ENCODE results near the gene GNB3.
"Not testable (repeated sequence)": the region's sequence is repeated elsewhere in the genome, so short reads cannot be mapped to it uniquely, and the experiment has no call there.

Gene GNB3

DNA sequence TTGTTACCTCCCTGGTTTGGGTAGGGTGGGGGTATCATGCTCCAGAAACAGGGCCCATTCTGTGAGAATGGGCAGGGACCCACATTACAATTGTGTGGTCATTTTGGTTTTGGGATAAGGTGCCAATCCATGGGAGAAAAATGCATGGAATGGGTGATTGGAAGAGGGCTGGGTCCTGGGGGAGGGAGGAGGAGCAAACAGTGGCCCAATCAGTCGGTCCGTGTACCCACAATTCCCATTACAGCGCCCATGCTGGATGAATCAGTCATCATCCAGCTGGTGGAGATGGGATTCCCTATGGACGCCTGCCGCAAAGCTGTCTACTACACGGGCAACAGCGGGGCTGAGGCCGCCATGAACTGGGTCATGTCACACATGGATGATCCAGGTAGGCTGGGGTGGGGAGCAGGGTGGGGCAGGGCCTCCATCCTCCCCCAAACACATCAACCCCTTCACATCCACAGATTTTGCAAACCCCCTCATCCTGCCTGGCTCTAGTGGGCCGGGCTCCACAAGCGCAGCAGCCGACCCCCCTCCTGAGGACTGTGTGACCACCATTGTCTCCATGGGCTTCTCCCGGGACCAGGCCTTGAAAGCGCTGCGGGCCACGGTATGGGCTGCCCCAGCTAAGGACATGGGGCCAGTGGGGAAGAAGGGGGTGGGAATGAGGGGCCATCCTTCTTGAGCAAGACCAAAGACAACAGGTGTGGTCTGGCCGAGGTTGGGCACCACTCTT, 23.0 kb downstream of the GNB3 start:
- no peak for DNase-seq

DNA sequence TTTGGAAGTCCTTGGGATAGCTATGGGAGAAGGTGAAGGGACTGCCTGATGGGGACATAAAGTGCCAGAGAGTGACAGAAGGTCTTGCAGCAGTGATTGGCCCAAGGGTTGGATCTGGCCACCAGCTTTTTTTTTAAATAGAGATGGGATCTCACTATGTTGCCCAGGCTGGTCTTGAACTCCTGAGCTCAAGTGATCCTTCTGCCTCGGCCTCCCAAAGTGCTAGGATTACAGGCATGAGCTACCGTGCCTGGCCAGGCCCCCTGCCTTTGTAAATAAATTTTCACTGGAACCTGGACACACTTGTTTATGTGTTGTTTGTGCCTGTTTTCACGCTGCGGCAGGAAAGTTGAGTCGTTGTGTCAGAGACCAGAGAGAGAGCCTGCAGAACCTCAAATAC, 24.6 kb downstream of the GNB3 start:
- DNase-seq, result not testable (repeated sequence)

DNA sequence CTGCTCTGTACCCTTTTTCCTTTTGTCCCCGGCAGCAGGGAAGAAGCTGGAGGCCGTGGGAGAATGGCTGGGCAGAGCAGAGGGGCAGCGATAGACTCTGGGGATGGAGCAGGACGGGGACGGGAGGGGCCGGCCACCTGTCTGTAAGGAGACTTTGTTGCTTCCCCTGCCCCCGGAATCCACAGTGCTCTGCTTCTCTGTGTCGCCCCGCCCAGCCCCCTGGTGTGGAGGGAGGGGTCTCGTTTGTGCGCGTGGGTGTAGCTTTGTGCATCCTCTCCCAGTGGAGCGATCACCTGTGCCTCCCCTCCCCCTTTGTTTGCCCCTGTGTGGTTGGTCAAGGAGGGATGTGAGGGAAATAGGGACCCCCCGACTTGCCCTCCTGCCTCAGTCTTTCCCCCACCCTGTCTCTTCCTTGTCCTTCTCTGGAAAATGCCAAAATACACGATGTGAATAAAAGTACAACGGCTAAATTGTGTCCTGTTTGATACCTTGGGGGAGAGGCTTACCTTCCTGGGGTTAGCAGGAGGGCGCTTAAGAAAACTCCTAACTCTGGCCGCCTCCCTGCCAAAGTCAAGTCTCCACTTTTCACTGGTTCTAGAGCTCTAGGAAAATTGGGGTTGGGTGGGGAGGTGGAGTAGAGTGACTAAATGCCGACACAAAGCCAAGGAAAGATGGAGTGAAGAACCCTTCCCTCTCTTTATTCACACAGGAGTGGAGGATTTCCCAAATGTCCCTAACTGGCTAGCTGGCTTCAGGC, 25.6 kb downstream of the GNB3 start:
- no peak for DNase-seq

DNA sequence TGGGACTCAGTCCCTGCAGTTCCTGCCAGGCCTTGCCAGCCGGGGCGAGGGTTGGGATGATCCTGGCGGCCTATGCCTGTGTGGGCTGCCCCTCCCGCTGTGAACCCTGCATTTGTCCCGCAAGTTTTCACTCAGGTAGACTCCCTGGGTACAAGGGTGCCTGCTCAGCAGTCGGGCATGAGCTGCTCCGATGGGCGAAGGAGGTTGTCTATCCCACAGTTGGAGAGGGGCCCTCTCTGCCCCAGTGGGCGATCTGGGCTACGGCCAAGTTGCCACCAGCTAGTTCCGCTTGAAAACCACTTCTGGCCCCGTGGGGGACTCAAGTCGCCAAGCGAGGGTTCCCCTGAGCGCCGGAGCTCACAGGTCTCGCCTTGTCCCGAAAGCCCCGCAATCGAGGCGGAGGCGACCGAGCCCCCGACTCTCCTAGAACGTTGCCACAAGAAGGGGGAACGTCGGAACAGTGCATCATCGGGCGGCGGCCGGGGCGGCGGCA, 26.2 kb downstream of the GNB3 start:
- DNase-seq, result no peak

DNA sequence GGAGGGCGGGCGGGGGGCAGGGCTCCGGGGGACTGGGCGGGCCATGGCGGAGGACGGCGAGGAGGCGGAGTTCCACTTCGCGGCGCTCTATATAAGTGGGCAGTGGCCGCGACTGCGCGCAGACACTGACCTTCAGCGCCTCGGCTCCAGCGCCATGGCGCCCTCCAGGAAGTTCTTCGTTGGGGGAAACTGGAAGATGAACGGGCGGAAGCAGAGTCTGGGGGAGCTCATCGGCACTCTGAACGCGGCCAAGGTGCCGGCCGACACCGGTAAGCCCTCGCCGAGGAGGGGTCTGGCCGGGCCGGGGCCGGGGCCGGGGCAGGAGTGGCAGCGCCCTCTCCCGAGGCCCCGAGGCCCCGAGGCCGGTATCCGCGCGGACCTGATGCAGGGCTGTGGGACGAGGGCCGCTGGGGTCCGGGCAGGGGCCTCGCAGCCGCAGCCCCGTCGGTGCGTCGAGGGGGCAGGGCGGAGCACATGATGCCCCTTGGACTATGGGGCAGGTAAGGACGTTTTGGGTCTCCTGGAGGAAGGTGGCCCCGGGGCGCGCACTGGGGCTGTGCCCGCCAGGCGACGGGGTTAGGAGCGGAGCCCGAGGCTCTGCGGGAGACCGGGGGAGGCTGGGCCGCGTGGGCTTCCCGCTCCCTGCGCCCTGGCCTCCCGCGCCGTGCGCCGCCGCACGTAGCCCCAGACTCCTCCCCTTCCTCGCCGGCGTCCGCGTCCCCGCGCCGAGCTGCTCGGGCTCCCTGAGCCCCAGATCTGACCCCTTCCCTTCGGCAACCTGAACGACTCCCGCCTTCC, 26.9 kb downstream of the GNB3 start, which contains the start of gene TPI1:
Gene TPI1 (plus strand): TSS at position 119 of the 798 bp plus-strand sequence. CDS start 36 bp downstream, at position 155.
- no peak for DNase-seq

DNA sequence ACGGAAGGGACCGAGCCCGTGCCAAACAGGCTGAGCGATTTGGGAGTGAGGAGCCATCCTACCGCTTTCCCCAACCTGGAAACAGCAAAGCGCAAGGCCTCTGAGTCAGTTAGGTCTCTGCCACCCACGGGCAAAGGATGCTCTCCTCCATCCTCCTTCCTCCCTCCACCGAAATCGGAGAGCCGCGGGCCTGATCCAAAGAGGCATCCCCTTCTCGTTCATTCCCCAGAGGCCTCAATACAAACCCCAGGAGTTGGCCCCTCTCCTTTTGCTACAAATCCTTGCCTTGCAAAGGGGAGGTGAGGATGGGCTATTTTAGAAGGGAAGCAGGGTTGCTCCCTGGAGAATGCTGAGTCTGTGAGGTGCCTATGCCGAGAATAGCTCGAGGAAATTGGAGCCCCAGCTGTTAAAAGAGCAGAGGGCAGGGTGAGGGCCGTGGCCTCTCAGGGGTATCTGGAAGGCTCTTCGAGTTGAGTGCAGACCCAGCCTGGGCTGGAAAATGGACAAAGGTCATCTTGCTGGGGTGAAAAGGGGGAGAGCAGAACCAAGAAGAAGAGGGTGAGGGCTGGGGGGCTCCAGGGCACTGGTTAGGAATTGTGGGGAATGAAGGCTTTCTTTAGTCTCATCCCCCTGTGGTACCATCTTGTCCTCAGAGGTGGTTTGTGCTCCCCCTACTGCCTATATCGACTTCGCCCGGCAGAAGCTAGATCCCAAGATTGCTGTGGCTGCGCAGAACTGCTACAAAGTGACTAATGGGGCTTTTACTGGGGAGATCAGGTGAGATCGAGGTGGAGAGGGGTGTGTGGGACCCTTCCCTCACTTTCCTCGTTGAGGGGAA, 27.7 kb downstream of the GNB3 start:
- no peak for DNase-seq

DNA sequence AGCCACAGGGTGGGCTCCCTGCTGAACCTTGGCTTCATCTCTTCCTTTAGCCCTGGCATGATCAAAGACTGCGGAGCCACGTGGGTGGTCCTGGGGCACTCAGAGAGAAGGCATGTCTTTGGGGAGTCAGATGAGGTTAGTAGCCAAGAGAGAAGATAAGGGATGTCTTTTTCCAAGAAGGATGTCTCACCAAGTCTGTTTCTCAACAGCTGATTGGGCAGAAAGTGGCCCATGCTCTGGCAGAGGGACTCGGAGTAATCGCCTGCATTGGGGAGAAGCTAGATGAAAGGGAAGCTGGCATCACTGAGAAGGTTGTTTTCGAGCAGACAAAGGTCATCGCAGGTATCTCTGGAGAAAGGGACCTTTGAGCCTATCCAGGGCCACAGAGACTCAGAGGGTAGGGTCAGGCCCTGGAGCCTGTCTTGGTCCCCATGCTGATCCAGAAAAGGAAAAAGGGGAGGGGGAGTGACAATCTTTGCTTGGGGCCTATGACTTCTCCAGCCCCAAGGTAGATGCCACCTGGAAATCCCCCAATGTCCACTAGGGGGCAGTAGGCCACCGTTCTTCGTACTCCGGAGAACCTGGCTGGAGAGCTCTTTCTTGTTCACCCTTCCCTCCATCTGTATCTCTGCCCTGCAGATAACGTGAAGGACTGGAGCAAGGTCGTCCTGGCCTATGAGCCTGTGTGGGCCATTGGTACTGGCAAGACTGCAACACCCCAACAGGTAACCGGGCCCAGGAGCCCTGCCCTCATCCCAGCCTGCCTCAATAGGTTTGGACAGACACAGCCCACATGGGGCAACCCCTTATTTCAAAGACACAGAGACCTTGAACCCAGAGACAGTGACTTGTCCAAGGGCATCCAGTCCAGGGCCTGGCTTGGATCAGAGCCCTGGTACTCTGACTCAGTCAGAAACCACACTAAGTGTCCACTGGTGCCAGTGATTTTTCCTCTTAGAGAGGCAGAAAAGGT, 28.6 kb downstream of the GNB3 start:
- DNase-seq, result peak; percentile 51

DNA sequence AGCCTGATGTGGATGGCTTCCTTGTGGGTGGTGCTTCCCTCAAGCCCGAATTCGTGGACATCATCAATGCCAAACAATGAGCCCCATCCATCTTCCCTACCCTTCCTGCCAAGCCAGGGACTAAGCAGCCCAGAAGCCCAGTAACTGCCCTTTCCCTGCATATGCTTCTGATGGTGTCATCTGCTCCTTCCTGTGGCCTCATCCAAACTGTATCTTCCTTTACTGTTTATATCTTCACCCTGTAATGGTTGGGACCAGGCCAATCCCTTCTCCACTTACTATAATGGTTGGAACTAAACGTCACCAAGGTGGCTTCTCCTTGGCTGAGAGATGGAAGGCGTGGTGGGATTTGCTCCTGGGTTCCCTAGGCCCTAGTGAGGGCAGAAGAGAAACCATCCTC, 29.6 kb downstream of the GNB3 start:
- not testable (repeated sequence) for DNase-seq

DNA sequence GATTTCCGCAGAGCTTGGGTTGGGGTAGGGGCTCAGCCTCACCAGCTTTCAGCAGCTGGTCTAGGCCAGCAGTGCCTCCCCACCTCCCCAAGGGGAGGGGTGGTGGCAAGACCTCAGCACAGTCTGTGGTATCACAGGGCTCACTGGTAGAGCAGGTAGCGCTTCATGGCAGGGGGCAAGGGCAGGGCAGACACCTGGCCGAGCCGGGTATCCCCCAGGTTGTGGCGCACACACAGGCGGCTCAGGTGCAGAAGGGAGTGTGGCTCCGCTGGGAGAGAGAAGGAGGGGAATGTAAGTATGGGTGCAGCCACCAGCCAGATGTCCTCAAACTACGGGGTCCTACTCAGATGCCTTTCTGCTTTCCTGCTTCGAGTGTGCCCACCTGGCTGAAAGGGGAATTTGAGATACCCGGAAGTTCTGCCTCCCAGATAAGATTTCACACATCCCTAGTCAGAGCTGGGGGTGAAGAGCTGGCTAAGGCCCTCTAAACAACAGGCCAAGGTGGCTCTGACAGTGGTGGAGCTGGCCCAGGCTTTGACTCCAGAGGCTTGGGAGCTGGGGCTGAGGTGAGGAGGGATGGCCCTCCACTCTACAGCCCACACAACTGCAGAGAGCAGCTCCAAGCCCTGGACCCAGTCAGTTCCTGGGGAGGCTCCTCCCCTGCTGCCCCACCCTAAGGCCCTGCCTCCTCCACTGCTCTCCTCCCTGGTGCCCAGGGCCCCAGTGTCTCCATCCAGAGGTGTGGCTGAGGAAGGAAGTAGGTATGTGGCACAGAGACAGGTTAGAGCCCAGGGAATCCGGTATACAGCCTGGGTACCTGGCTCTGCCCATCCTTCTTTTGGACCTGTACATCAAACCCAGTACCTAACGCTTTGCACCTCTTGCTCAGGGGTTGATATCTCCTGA, 30.6 kb downstream of the GNB3 start:
- DNase-seq, result no peak

DNA sequence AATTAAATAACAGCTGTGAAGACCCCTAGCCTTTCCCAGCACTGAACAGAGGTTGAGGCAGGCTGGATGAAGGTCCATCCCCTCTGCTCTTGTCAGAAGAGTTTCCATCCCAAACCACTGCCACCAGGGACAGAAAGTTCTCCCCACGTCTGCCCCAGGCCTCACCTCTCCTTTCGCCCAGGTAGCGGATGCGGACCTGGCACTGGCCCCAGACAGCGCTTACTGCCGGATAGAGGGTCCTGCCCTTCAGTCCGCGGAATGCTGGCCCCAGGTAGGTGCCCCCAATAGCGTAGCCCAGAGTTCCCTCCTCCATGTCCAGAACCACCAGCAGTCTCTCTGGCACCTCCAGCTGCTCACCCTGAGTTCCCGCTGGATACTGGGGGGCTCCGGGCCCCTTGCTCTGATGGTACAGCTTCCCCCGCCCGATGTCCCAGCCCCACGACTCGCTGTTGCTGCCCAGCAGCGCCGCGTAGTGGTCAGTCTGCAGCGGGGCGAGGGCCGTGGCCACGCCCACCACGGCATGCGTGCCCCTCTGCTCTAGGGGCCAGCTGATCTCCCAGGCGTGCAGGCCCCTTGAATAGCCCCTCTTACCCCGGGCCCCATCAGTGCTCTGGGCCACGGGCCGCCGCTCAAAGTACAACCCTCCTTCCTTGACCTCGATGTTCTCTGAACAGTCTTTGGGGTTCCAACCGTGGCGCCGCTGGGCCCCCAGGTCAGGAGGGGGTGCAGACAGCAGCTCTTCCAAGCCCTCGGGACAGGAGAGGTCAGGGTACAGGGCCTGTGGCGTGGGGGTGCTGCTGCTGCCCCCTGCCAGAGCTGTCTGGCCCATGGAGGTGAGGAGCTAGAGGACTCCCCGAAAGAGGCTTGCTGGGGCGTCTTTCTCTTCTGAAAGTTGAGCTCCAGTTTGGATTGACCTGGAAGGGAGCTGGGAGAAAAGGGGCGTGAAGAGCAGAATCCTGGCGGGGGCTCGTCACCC, 31.6 kb downstream of the GNB3 start:
- DNase-seq, result peak; percentile 47

DNA sequence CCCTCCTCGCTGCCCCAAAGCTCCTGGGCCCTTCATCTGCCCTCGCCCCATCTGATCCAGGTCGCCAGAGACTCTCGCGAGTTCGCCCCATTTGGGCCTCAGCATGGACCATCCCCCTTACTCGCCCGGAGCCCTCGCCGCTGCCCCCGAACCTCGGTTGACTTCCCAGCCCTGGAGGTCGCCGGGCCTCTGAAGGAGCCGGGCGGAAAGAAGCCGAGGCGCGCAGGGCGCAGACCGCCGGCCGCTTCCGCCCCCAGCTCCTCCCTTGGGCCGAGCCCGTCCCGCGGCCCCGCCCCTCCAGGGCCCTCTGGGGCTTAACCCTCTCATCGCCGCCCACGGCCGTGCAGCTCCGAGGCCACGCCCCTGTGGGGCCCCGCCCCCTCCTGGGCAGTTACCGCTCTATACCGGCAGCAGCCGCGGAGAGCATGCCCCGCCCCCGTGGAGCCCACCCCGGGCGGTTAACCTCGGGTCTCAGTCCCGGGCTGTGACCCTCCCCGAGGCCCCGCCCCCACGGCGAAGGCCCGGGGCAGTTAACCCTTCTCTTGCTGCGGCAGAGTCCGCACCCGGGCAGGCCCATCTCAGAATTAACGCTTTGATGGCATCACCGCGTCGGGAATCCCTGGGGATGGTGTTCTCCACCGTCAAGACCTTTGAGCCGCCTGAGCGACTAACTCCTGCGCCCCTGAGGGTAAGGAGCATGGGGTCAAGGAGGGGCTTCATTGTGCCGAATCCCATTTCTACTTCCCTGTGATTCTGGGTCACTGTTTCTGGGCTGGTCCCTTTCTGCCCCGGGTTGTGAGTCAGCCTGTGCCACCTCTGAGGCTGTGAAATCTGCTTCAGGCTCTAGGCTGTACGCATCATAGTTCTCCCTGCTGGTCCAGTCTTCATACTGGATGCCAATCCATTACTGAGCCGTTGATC, 32.6 kb downstream of the GNB3 start, which contains the start of gene SPSB2:
Gene SPSB2 (minus strand): TSS at position 210 of the 921 bp plus-strand sequence. CDS start 402 bp downstream, outside the sequence.
- peak; percentile 86 for DNase-seq

DNA sequence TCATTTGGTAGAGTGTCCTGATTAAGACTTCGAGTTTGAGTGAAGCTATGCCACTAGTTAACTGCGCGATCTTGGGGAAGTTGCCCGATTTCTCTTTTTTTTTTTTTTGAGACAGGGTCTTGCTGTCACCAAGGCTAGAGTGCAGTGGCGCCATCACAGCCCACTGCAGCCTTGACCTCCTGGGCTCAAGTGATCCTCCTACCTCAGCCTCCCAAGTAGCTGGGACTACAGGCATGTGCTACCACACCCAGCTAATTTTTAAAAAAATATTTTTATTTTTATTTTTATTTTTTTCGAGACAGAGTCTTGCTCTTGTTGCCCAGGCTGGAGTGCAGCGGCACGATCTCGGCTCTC, 33.3 kb downstream of the GNB3 start:
- not testable (repeated sequence) for DNase-seq

DNA sequence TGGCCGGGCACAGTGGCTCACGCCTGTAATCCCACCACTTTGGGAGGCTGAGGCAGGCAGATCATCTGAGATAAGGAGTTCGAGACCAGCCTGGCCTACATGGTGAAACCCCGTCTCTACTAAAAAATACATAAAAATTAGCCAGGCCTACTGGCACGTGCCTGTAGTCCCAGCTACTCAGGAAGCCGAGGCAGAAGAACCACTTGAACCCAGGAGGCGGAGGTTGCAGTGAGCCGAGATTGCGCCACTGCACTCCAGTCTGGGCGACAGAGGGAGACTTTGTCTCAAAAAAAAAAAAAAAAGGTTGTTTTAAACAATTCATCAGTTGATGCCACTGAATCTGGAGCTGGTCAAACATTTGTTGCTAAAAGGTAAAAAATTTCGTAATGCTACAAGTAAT, 39.1 kb downstream of the GNB3 start:
- DNase-seq, result not testable (repeated sequence)

DNA sequence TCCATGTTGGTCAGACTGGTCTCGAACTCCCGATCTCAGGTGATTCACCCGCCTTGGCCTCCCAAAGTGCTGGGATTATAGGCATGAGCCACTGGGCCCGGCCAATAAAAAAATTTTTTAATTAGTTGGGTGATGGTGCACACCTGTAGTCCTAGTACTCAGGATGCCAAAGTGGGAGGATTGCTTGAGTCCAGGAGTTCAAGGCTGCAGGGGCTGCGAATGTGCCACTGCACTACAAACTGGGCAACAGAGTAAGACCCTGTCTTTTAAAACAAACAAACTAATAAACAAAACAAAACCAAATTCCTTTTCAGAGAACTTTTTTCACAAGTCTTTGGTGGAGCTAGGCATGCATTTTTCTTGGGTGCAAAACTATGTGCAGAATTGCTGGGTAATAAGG, 42.5 kb downstream of the GNB3 start:
- DNase-seq, result no peak

DNA sequence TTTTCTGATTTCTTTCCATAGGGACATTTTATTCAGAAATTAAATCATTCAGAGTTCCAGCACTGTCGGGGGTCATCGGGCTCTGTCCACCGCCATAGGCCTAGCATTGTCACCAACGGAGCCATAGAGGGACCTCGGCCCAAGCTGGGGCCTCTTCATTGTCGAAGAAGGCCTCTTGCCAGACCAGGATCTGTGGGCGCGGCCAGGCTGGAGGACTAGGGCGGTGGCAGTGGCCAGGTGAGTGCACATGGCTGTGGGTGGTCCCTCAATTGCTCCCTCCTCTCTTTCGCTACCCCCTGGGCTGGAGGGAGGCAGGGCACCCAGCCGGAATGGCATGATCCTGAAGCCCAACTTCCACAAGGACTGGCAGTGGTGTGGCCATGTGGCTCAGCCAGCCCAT, 43.0 kb downstream of the GNB3 start:
- DNase-seq, result no peak

DNA sequence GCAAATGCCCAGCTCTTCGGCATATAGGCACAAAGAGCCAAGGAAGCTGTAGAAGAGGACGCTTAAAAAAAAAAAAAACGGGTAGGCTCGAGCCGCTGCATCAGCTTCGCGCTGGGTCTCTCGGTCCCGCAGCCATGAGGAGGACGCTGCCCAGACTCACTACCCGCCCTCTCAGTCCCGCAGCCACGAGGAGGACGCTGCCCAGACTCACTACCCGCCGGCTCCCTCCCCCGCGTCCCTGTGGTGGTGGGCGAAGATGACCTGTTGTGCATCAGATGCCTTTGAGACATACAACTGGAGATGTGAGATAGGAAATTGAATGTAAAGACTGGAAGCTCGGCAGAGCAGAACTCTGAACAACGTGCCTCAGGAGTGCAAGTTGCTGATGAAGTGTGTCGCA, 43.8 kb downstream of the GNB3 start:
- DNase-seq, result no peak

DNA sequence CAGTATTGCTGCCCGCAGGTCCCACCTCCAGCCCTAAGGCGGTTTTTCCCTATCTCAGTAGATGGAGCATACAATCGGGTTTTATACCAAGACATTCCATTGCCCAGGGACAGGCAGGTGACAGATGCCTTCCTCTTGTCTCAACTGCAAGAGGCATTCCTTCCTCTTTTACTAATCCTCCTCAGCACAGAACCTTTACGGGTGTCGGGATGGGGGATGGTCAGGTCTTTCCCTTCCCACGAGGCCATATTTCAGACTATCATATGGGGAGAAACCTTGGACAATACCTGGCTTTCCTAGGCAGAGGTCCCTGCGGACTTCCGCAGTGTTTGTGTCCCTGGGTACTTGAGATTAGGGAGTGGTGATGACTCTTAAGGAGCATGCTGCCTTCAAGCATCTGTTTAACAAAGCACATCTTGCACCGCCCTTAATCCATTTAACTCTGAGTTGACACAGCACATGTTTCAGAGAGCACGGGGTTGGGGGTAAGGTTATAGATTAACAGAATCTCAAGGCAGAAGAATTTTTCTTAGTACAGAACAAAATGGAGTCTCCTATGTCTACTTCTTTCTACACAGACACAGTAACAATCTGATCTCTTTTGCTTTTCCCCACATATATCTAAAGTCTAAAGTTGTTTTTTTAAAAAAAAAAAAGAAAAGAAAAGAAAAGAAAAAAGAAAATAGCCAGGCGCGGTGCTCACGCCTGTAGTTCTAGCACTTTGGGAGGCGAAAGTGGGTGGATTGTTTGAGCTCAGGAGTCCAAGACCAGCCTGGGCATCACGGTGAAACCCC, 45.7 kb downstream of the GNB3 start:
- not testable (repeated sequence) for DNase-seq
